Neural progenitor cell (in vitro differentiated cells): ENCODE results near the gene MFSD11. TPM values are rescaled to one million over a fixed set of nuclear protein-coding genes. Genes with fewer than 3 reads are reported as not detected.
"Not testable (repeated sequence)": the region's sequence is repeated elsewhere in the genome, so short reads cannot be mapped to it uniquely, and the experiment has no call there.

ENCODE experiments used
- DNase-seq: peaks from one replicate; pipeline ENCODE4 v3.0.0-alpha.2; 2016; ENCODE audit warnings: low spot score
- H2AFZ ChIP-seq: fragments of 200-600 bp; sonication (generic); replicated peaks from 2 replicates; pipeline ENCODE4 v1.6.1; 2016; ENCODE audit warnings: antibody characterized with exemption
- H3F3A ChIP-seq: fragments of 200-600 bp; sonication (generic); 2 replicates; pipeline ENCODE4 v1.6.1; 2016; ENCODE audit warnings: antibody characterized with exemption, low read depth
- H3K27ac ChIP-seq: fragments of 200-600 bp; sonication (generic); 2 replicates; pipeline ENCODE4 v1.5.1; 2016; ENCODE audit warnings: mild to moderate bottlenecking
- H3K27me3 ChIP-seq: fragments of 200-600 bp; sonication (generic); 2 replicates; pipeline ENCODE4 v1.6.1; 2016; ENCODE audit warnings: mild to moderate bottlenecking, moderate library complexity
- H3K36me3 ChIP-seq: fragments of 200-600 bp; sonication (generic); 2 replicates; pipeline ENCODE4 v1.5.1; 2016
- H3K4me1 ChIP-seq: fragments of 200-600 bp; sonication (generic); 2 replicates; pipeline ENCODE4 v1.6.1; 2016; ENCODE audit warnings: mixed run types
- H3K4me2 ChIP-seq: fragments of 200-600 bp; sonication (generic); 2 replicates; pipeline ENCODE4 v1.6.1; 2016
- H3K4me3 ChIP-seq: fragments of 200-600 bp; sonication (generic); 2 replicates; pipeline ENCODE4 v1.5.1; 2016
- H3K79me2 ChIP-seq: fragments of 200-600 bp; sonication (generic); 2 replicates; pipeline ENCODE4 v1.6.1; 2016; ENCODE audit warnings: low read depth
- H3K9ac ChIP-seq: fragments of 200-600 bp; sonication (generic); 2 replicates; pipeline ENCODE4 v1.6.1; 2016
- H3K9me3 ChIP-seq: fragments of 200-600 bp; sonication (generic); 2 replicates; pipeline ENCODE4 v1.5.1; 2016; ENCODE audit warnings: low read depth
- H4K20me1 ChIP-seq: fragments of 200-600 bp; sonication (generic); 2 replicates; pipeline ENCODE4 v1.6.1; 2016; ENCODE audit warnings: low read depth
- H3K27ac Mint-ChIP-seq: 3 replicates; pipeline ENCODE4 v1.8.0; 2021; ENCODE audit warnings: mixed read lengths
- H3K27me3 Mint-ChIP-seq: 2 replicates; pipeline ENCODE4 v1.8.0; 2022; ENCODE audit warnings: low read depth, mild to moderate bottlenecking, inconsistent platforms, moderate library complexity, mixed read lengths; ENCODE audit not compliant: insufficient read depth
- H3K36me3 Mint-ChIP-seq: 3 replicates; pipeline ENCODE4 v1.8.0; 2021; ENCODE audit warnings: mixed read lengths
- H3K4me1 Mint-ChIP-seq: 3 replicates; pipeline ENCODE4 v1.8.0; 2021; ENCODE audit warnings: mixed read lengths
- H3K4me3 Mint-ChIP-seq: 3 replicates; pipeline ENCODE4 v1.8.0; 2021; ENCODE audit warnings: mild to moderate bottlenecking, moderate library complexity, mixed read lengths
- H3K9me3 Mint-ChIP-seq: 3 replicates; pipeline ENCODE4 v1.8.0; 2020; ENCODE audit warnings: mixed read lengths
- EZH2 ChIP-seq: fragments of 200-600 bp; sonication (generic); IDR thresholded peaks from 2 replicates; pipeline ENCODE4 v1.6.1; 2017; ENCODE audit warnings: antibody characterized with exemption, mild to moderate bottlenecking, moderate library complexity
- EZH2phosphoT487 ChIP-seq: fragments of 200-600 bp; sonication (generic); IDR thresholded peaks from 2 replicates; pipeline ENCODE4 v1.6.1; 2017; ENCODE audit warnings: antibody characterized with exemption
- total RNA-seq: library from RNA; depleted of rRNA; stranded (reverse); fragments of >200 nt; gene quantifications from 2 replicates; pipeline ENCODE4 v1.2.3, GENCODE V29; 2015; ENCODE audit warnings: low replicate concordance
- TF ChIP-seq, protein P1 (sequence below): fragments of 200-600 bp; sonication (generic); IDR thresholded peaks from 2 replicates; pipeline ENCODE4 v1.5.1; 2017; ENCODE audit warnings: antibody characterized with exemption, mild to moderate bottlenecking

MFSD11 gene
- total RNA-seq, 1 donor from 2014 or later: 25.7 TPM

DNA sequence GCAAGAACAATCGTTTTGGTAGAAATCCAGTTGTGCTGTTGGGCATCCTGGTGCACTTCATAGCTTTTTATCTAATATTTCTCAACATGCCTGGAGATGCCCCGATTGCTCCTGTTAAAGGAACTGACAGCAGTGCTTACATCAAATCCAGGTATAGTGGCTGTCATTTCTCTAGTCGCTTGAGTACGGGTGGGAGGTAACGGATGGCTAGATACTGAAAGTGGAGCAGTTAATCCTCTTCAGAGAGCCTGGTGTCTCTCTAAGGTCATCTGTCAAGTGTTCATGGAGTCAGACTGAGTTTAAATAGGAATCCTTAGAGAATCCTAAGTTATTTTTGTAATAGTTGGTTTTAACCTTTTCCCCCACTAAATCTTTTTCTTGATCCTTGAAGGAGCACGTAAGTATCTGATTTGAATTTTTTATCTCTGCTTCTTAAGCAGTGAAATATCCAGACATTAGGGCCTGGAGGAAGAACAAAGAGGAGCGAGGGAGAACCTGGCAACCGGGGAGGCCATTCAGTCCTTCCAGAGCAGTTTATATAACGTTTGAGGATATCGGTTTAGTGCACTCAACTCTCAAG is 37.2 kb downstream of the MFSD11 start:
- H3F3A ChIP-seq: no peaks in the 10 kb centered on the region
- Mint-ChIP-seq H3K4me1 (peaks cover 6% of the 10 kb centered on the region), H3K27me3 (peaks cover 8% of the 10 kb centered on the region), H3K9me3 (no peaks in the 10 kb centered on the region), H3K27ac (no peak overlapping the region), H3K4me3 (no peak overlapping the region), H3K36me3 (peaks cover 29% of the 10 kb centered on the region)
- no peaks in the 10 kb centered on the region for H3K27me3 ChIP-seq
- no peak overlapping the region for H3K4me3 ChIP-seq
- TF ChIP-seq EZH2: no peak
- no peaks in the 10 kb centered on the region for H3K4me1 ChIP-seq
- no peak overlapping the region for H3K27ac ChIP-seq
- DNase-seq: no peak
- no peaks in the 10 kb centered on the region for H4K20me1 ChIP-seq
- H3K36me3 ChIP-seq: no peaks in the 10 kb centered on the region
- no peak overlapping the region for H2AFZ ChIP-seq
- no peaks in the 10 kb centered on the region for H3K79me2 ChIP-seq
- no peak overlapping the region for H3K4me2 ChIP-seq
- H3K9ac ChIP-seq: no peak overlapping the region
- H3K9me3 ChIP-seq: no peaks in the 10 kb centered on the region

DNA sequence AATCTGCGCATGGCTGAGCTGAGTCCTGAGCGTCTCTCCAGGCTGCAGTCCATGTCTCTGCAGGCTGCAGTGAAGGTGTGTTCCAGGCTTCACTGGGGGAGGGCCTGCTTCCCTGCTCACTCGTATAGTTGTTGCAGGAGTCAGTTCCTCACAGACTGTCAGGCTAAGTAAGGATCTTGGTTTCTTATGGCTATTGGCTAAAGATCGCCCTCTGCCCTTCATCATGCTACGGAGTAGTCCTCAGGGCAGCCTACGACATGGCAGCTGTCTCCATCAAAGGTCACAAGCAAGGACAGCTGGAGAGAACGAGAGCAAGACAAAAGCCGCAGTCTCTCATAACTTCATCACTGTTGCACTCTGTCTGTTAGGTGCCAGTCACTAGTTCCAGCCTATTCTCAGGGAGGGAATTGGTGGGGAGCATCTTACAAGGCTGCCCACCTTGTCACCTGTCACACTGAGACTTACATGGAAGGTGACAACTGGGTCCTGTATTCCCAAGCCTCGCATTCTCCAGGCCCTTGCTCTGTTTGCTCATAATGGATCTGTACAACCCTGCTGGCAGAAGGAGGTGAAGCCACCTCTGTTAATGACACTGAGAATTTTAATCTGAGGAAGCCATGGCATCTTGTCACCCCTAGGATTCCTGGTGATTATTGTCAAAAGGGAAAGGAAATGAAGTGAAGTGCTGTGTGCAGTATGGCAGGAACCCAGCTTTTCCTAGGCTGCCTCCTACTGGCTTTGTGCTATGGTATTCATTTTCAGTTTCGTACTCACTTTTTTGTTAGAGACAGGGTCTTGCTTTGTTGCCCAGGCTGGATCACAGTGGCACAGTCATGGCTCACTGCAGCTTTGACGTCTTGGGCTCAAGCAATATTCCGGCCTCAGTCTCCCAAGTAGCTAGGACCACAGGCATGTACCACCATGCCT is 43.4 kb downstream of the MFSD11 start:
- Mint-ChIP-seq H3K27me3 (peaks cover 2% of the 10 kb centered on the region), H3K4me3 (no peak overlapping the region), H3K9me3 (no peaks in the 10 kb centered on the region), H3K27ac (no peak overlapping the region), H3K4me1 (peaks cover 3% of the 10 kb centered on the region), H3K36me3 (peaks cover 11% of the 10 kb centered on the region)
- DNase-seq: no peak
- no peak overlapping the region for H3K4me3 ChIP-seq
- no peak overlapping the region for H2AFZ ChIP-seq
- no peaks in the 10 kb centered on the region for H3K36me3 ChIP-seq
- no peak overlapping the region for H3K27ac ChIP-seq
- no peaks in the 10 kb centered on the region for H3K79me2 ChIP-seq
- H3K9me3 ChIP-seq: no peaks in the 10 kb centered on the region
- H3K4me2 ChIP-seq: no peak overlapping the region
- TF ChIP-seq EZH2phosphoT487 (no peak), EZH2 (no peak)
- TF ChIP-seq, protein P1, sequence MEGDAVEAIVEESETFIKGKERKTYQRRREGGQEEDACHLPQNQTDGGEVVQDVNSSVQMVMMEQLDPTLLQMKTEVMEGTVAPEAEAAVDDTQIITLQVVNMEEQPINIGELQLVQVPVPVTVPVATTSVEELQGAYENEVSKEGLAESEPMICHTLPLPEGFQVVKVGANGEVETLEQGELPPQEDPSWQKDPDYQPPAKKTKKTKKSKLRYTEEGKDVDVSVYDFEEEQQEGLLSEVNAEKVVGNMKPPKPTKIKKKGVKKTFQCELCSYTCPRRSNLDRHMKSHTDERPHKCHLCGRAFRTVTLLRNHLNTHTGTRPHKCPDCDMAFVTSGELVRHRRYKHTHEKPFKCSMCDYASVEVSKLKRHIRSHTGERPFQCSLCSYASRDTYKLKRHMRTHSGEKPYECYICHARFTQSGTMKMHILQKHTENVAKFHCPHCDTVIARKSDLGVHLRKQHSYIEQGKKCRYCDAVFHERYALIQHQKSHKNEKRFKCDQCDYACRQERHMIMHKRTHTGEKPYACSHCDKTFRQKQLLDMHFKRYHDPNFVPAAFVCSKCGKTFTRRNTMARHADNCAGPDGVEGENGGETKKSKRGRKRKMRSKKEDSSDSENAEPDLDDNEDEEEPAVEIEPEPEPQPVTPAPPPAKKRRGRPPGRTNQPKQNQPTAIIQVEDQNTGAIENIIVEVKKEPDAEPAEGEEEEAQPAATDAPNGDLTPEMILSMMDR: no peak
- no peaks in the 10 kb centered on the region for H4K20me1 ChIP-seq
- no peak overlapping the region for H3K9ac ChIP-seq
- H3F3A ChIP-seq: no peaks in the 10 kb centered on the region
- H3K4me1 ChIP-seq: no peaks in the 10 kb centered on the region
- H3K27me3 ChIP-seq: no peaks in the 10 kb centered on the region

DNA sequence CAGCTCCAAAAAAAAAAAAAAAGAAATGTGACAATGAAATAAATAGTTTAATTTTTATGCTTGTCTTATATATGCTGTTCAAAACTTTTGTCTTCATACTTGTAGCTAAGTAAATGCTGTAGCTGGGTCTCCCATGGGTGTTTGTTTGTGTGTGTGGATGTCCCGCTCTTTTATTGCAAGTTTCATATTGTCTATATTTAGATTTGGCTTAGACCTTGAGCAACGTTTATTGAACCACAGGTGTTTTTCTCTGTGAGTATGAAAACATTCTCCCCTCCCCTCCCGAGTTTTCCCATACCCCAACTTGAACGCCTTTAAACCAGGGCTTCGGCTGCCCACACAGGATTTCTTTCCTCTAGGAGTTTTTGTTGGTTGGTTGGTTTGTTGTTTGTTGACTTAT is 45.2 kb downstream of the MFSD11 start:
- peaks cover 3% of the 10 kb centered on the region for H3K27me3 Mint-ChIP-seq
- no peak overlapping the region for H3K4me3 ChIP-seq
- H3K4me3 Mint-ChIP-seq: no peak overlapping the region
- peaks cover 11% of the 10 kb centered on the region for H3K36me3 Mint-ChIP-seq
- no peak overlapping the region for H3K27ac ChIP-seq
- no peaks in the 10 kb centered on the region for H3K9me3 Mint-ChIP-seq
- no peak overlapping the region for H3K4me2 ChIP-seq
- H2AFZ ChIP-seq: no peak overlapping the region
- H3K4me1 ChIP-seq: no peaks in the 10 kb centered on the region
- H3K36me3 ChIP-seq: no peaks in the 10 kb centered on the region
- H3F3A ChIP-seq: no peaks in the 10 kb centered on the region
- no peaks in the 10 kb centered on the region for H3K79me2 ChIP-seq
- DNase-seq: no peak
- no peak overlapping the region for H3K27ac Mint-ChIP-seq
- H3K4me1 Mint-ChIP-seq: peaks cover 8% of the 10 kb centered on the region
- TF ChIP-seq, protein P1: no peak
- no peak for TF ChIP-seq EZH2
- TF ChIP-seq EZH2phosphoT487: no peak
- no peaks in the 10 kb centered on the region for H4K20me1 ChIP-seq
- H3K9me3 ChIP-seq: no peaks in the 10 kb centered on the region
- no peak overlapping the region for H3K9ac ChIP-seq
- H3K27me3 ChIP-seq: no peaks in the 10 kb centered on the region

DNA sequence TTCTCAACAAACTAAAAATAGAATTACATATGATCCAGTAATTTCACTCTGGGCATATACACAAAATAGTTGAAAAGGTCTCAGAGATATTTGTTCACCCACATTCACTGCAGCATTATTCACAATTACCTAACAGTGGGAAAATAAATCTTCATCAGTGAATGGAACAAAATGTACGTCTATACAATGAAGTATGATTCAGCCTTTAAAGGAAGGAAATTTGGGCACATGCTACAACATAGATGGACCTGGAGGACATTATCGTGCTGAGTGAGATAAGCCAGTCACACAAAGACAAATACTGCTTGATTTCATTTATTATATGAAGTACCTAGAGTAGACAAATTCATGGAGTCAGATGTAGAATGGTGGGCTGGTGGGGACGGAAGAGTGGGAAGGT is 47.0 kb downstream of the MFSD11 start:
- H3K4me3 ChIP-seq: no peak overlapping the region
- H3K9me3 Mint-ChIP-seq: peaks cover 2% of the 10 kb centered on the region
- no peaks in the 10 kb centered on the region for H4K20me1 ChIP-seq
- H3K27ac Mint-ChIP-seq: no peak overlapping the region
- no peak overlapping the region for H3K4me3 Mint-ChIP-seq
- no peak overlapping the region for H3K4me2 ChIP-seq
- no peaks in the 10 kb centered on the region for H3F3A ChIP-seq
- H3K9me3 ChIP-seq: no peaks in the 10 kb centered on the region
- no peaks in the 10 kb centered on the region for H3K4me1 ChIP-seq
- no peaks in the 10 kb centered on the region for H3K27me3 ChIP-seq
- no peaks in the 10 kb centered on the region for H3K79me2 ChIP-seq
- no peak for DNase-seq
- peaks cover 5% of the 10 kb centered on the region for H3K27me3 Mint-ChIP-seq
- peaks cover 11% of the 10 kb centered on the region for H3K36me3 Mint-ChIP-seq
- TF ChIP-seq EZH2phosphoT487 (no peak), EZH2 (no peak)
- TF ChIP-seq, protein P1: no peak
- no peak overlapping the region for H3K9ac ChIP-seq
- no peak overlapping the region for H3K27ac ChIP-seq
- no peak overlapping the region for H2AFZ ChIP-seq
- H3K36me3 ChIP-seq: no peaks in the 10 kb centered on the region
- peaks cover 15% of the 10 kb centered on the region for H3K4me1 Mint-ChIP-seq

DNA sequence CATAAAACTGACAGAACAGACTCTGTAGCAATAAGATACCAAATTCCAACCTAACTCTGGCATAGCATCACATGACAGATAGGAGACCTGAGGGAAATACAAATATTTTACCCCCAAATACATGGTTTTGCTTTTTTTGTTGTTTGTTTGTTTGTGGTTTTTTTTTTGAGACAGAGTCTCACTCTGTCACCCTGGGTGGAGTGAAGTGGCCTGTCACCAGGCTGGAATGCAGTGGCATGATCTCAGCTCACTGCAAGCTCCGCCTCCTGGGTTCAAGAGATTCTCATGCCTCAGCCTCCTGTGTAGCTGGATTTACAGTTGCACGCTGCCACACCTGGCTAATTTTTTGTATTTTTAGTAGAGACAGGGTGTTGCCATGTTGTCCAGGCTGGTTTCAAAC is 49.9 kb downstream of the MFSD11 start:
- H3K4me1 Mint-ChIP-seq: peaks cover 27% of the 10 kb centered on the region
- H3K27ac ChIP-seq, H3K27me3 Mint-ChIP-seq: not testable (repeated sequence)

More for the DNA sequence above, 49.9 kb downstream of the MFSD11 start:
- not testable (repeated sequence) for H3K4me3 Mint-ChIP-seq, H3K9me3 Mint-ChIP-seq, H3F3A ChIP-seq, H3K9me3 ChIP-seq, H3K27me3 ChIP-seq, H2AFZ ChIP-seq, H3K36me3 ChIP-seq, H3K27ac Mint-ChIP-seq, H3K9ac ChIP-seq, H3K4me3 ChIP-seq, H3K79me2 ChIP-seq, H3K4me2 ChIP-seq, H3K36me3 Mint-ChIP-seq, DNase-seq, H3K4me1 ChIP-seq, H4K20me1 ChIP-seq
